Naive thymus-derived CD4-positive, alpha-beta T cell (primary cell): ENCODE measurements around the gene PIP4K2A. TPM values are rescaled to one million over a fixed set of nuclear protein-coding genes. Genes with fewer than 3 reads are reported as not detected.

Experiments
- ATAC-seq: fragments of 150-1000 bp; cut with Tn5 transposase; 2 replicates; pipeline ENCODE4 v1.10.0; 2021; ENCODE audit warnings: mild to moderate bottlenecking, moderate library complexity
- CTCF ChIA-PET: fragments of 350-600 bp; sonication (Branson Sonifier 250); formaldehyde crosslinking; loops from one replicate; lab custom pipeline; 2021; ENCODE audit warnings: antibody characterized with exemption; lab: Charles Lee
- POLR2A ChIA-PET: fragments of 350-600 bp; sonication (Branson Sonifier 250); formaldehyde crosslinking; loops from one replicate; lab custom pipeline; 2021; ENCODE audit warnings: antibody characterized with exemption, inconsistent platforms; lab: Charles Lee
- DNase-seq, 9 donors: peaks; one replicate each; pipeline versions ENCODE4 v3.0.0 to v3.0.0-alpha.2; 2020 to 2022; ENCODE audit warnings: mixed read lengths in 1 of 9
- H3K27ac ChIP-seq: one replicate; pipeline ENCODE4 v1.7.0; 2013; ENCODE audit warnings: mild to moderate bottlenecking, low read depth, low read length, moderate library complexity
- H3K27me3 ChIP-seq, 2 donors: one replicate each; pipeline ENCODE4 v1.7.0; 2013; ENCODE audit warnings: low read length in 2 of 2, mild to moderate bottlenecking in 2 of 2, moderate library complexity in 2 of 2; ENCODE audit not compliant: control insufficient read depth in 2 of 2, insufficient read depth in 2 of 2
- H3K36me3 ChIP-seq, 3 experiments: 1 replicate in 2 of 3; 2 replicates in 1 of 3; pipeline ENCODE4 v1.7.0; 2013; ENCODE audit warnings: low read length in 3 of 3, mild to moderate bottlenecking in 3 of 3, moderate library complexity in 1 of 3; ENCODE audit not compliant: insufficient read depth in 3 of 3, control insufficient read depth in 2 of 3
- H3K4me1 ChIP-seq, 2 donors: one replicate each; pipeline ENCODE4 v1.7.0; 2013; ENCODE audit warnings: low read length in 2 of 2, mild to moderate bottlenecking in 2 of 2, moderate library complexity in 1 of 2; ENCODE audit not compliant: control insufficient read depth in 2 of 2, insufficient read depth in 2 of 2
- H3K4me3 ChIP-seq: 2 replicates; pipeline ENCODE4 v1.7.0; 2013; ENCODE audit warnings: mild to moderate bottlenecking, low read length
- H3K9me3 ChIP-seq, 3 experiments: 1 replicate in 2 of 3; 2 replicates in 1 of 3; pipeline ENCODE4 v1.7.0; 2013; ENCODE audit warnings: low read length in 3 of 3; ENCODE audit not compliant: control insufficient read depth in 2 of 3
- H3K27ac Mint-ChIP-seq, 9 donors: one replicate each; pipeline ENCODE4 v1.8.0; 2020 to 2022; ENCODE audit warnings: mixed read lengths in 9 of 9, mild to moderate bottlenecking in 8 of 9, moderate library complexity in 5 of 9, inconsistent platforms in 2 of 9
- H3K27me3 Mint-ChIP-seq, 5 donors: one replicate each; pipeline ENCODE4 v1.8.0; 2021 to 2022; ENCODE audit warnings: mixed read lengths in 5 of 5, mild to moderate bottlenecking in 1 of 5
- H3K36me3 Mint-ChIP-seq, 5 donors: one replicate each; pipeline ENCODE4 v1.8.0; 2020 to 2022; ENCODE audit warnings: mixed read lengths in 5 of 5, mild to moderate bottlenecking in 3 of 5, inconsistent platforms in 1 of 5
- H3K4me1 Mint-ChIP-seq, 7 donors: one replicate each; pipeline ENCODE4 v1.8.0; 2020 to 2022; ENCODE audit warnings: mixed read lengths in 7 of 7, mild to moderate bottlenecking in 3 of 7, inconsistent platforms in 1 of 7
- H3K4me3 Mint-ChIP-seq, 10 donors: one replicate each; pipeline ENCODE4 v1.8.0; 2020 to 2022; ENCODE audit warnings: mild to moderate bottlenecking in 10 of 10, mixed read lengths in 10 of 10, moderate library complexity in 6 of 10, inconsistent platforms in 2 of 10
- H3K9me3 Mint-ChIP-seq, 11 donors: one replicate each; pipeline ENCODE4 v1.8.0; 2020 to 2022; ENCODE audit warnings: mixed read lengths in 11 of 11, mild to moderate bottlenecking in 4 of 11, inconsistent platforms in 1 of 11, moderate library complexity in 1 of 11
- intact Hi-C, 2 donors: fragments of 100-400 bp; cut with micrococcal nuclease; formaldehyde crosslinking; loops; one replicate each; pipeline ENCODE4 v1.15.1; 2023
- polyA plus RNA-seq, 2 donors: library from polyadenylated mRNA; unstranded; fragments of 300-500 nt; fragmentation: Illumina TruSeq; gene quantifications; one replicate each; pipeline ENCODE4 v1.2.3, GENCODE V29; 2021
- total RNA-seq, 6 experiments: library from RNA in 5 of 6; stranded (reverse) in 5 of 6; gene quantifications; 1 replicate in 5 of 6; 2 replicates in 1 of 6; pipeline ENCODE4 v1.2.3 and lab custom pipeline; 2021 to 2026

The PIP4K2A gene
- total and polyA plus RNA-seq, 7 experiments from 2014 or later = 40.9 to 152 (median 134) TPM

- CTCF ChIA-PET = interaction anchor here (0.6 to 1.2 kb wide), 6 partner anchors 9 to 359 kb away, joined by 3 to 4 read pairs (median 4); no protein-coding TSS in a partner anchor
- peak overlapping the region; percentile 37 for H3K27ac ChIP-seq
- POLR2A ChIA-PET = interaction anchor here (0.8 to 1.8 kb wide), 4 partner anchors 10 to 22 kb away, joined by 3 to 7 read pairs (median 4); no protein-coding TSS in a partner anchor
- Mint-ChIP-seq H3K27ac (peak overlapping the region in 8 of 9 donors; percentile 28 to 90 (median 80)), H3K4me1 (peaks cover 68 to 100% (median 97%) of the 10 kb centered on the region in 7 donors), H3K27me3 (no peaks in the 10 kb centered on the region), H3K4me3 (peak overlapping the region in 6 of 10 donors; percentile 4 to 66 (median 39)), H3K36me3 (peaks cover 0 to 9% (median 3%) of the 10 kb centered on the region in 5 donors), H3K9me3 (peaks cover 0 to 2% (median 0%) of the 10 kb centered on the region in 11 donors)
- H3K4me1 ChIP-seq = peaks cover 86 to 97% of the 10 kb centered on the region in 2 donors
- DNase-seq = no peak
- H3K27me3 ChIP-seq = no peaks in the 10 kb centered on the region
- intact Hi-C loops = no loop called here
- H3K9me3 ChIP-seq = no peaks in the 10 kb centered on the region
- ATAC-seq = no peak
- no peaks in the 10 kb centered on the region for H3K36me3 ChIP-seq
- H3K4me3 ChIP-seq = no peak overlapping the region
Observed at GRCh38 chr10:22626784-22627183, 87.6 kb downstream of the PIP4K2A start.

GRCh38 chr10:22625516-22626290, 88.7 kb downstream of the PIP4K2A start:
- H3K27ac Mint-ChIP-seq = peak overlapping the region; percentile 18 to 90 (median 82)
- H3K27me3 ChIP-seq = no peaks in the 10 kb centered on the region
- POLR2A ChIA-PET = interaction anchor here (0.8 to 1.7 kb wide), 6 partner anchors 9 to 23 kb away, joined by 3 to 5 read pairs (median 4); no protein-coding TSS in a partner anchor
- intact Hi-C loops = no loop called here
- H3K4me1 ChIP-seq = peaks cover 87 to 97% of the 10 kb centered on the region in 2 donors
- ATAC-seq (no peak), DNase-seq (no peak)
- no peak overlapping the region for H3K27ac ChIP-seq
- H3K9me3 Mint-ChIP-seq = peaks cover 0 to under 1% (median 0%) of the 10 kb centered on the region in 11 donors
- no peak overlapping the region for H3K4me3 ChIP-seq
- H3K4me3 Mint-ChIP-seq = peak overlapping the region in 7 of 10 donors; percentile 15 to 71 (median 56)
- H3K36me3 Mint-ChIP-seq = peaks cover 0 to 8% (median 4%) of the 10 kb centered on the region in 5 donors
- peaks cover 66 to 100% (median 97%) of the 10 kb centered on the region in 7 donors for H3K4me1 Mint-ChIP-seq
- no peaks in the 10 kb centered on the region for H3K9me3 ChIP-seq
- no peaks in the 10 kb centered on the region for H3K36me3 ChIP-seq
- no peaks in the 10 kb centered on the region for H3K27me3 Mint-ChIP-seq
- CTCF ChIA-PET = interaction anchor here (0.6 to 1.4 kb wide), 5 partner anchors 8 to 77 kb away, joined by 3 to 5 read pairs (median 4); no protein-coding TSS in a partner anchor

- Mint-ChIP-seq H3K27ac (peak overlapping the region; percentile 20 to 90 (median 80)), H3K9me3 (no peaks in the 10 kb centered on the region), H3K27me3 (no peaks in the 10 kb centered on the region), H3K4me1 (peaks cover 67 to 100% (median 97%) of the 10 kb centered on the region in 7 donors), H3K36me3 (peaks cover 0 to 8% (median 4%) of the 10 kb centered on the region in 5 donors), H3K4me3 (peak overlapping the region in 9 of 10 donors; percentile 36 to 85 (median 63))
- H3K4me3 ChIP-seq = peak overlapping the region; percentile 22
- ChIA-PET CTCF (interaction anchor here (0.6 to 1.4 kb wide), 5 partner anchors 8 to 30 kb away, joined by 3 to 6 read pairs (median 4); no protein-coding TSS in a partner anchor), POLR2A (interaction anchor here (0.6 to 1.7 kb wide), 7 partner anchors 8 to 309 kb away, joined by 3 to 8 read pairs (median 5); no protein-coding TSS in a partner anchor)
- no peaks in the 10 kb centered on the region for H3K27me3 ChIP-seq
- intact Hi-C loops = loop anchor here (1.0 kb wide), 3 partner anchors 8 to 58 kb away; no protein-coding TSS in a partner anchor
- H3K36me3 ChIP-seq = no peaks in the 10 kb centered on the region
- DNase-seq (peak in 4 of 9 donors; percentile 32 to 46 (median 32)), ATAC-seq (peak; percentile 76)
- H3K27ac ChIP-seq = no peak overlapping the region
- H3K9me3 ChIP-seq = no peaks in the 10 kb centered on the region
- H3K4me1 ChIP-seq = peaks cover 82 to 100% of the 10 kb centered on the region in 2 donors
Observed at GRCh38 chr10:22624287-22624738, 90.1 kb downstream of the PIP4K2A start.

- Histone ChIP-seq H3K27me3 (no peaks in the 10 kb centered on the region), H3K4me3 (peak overlapping the region; percentile 22), H3K4me1 (peaks cover 77 to 100% of the 10 kb centered on the region in 2 donors), H3K27ac (no peak overlapping the region), H3K36me3 (no peaks in the 10 kb centered on the region), H3K9me3 (no peaks in the 10 kb centered on the region)
- intact Hi-C loops = loop anchor here (1.0 kb wide), 3 partner anchors 7 to 59 kb away; no protein-coding TSS in a partner anchor
- CTCF ChIA-PET = interaction anchor here (0.9 to 1.4 kb wide), 4 partner anchors 9 to 38 kb away, joined by 3 to 6 read pairs (median 4); no protein-coding TSS in a partner anchor
- Mint-ChIP-seq H3K36me3 (peaks cover 0 to 8% (median 4%) of the 10 kb centered on the region in 5 donors), H3K9me3 (no peaks in the 10 kb centered on the region), H3K27me3 (no peaks in the 10 kb centered on the region), H3K4me3 (peak overlapping the region; percentile 36 to 85 (median 62)), H3K27ac (peak overlapping the region; percentile 20 to 90 (median 80)), H3K4me1 (peaks cover 65 to 100% (median 96%) of the 10 kb centered on the region in 7 donors)
- POLR2A ChIA-PET = interaction anchor here (0.6 to 1.6 kb wide), 10 partner anchors 9 to 308 kb away, joined by 3 to 8 read pairs (median 4); partner anchors contain the start of gene PIP4K2A
- ATAC-seq = peak; percentile 27
- no peak for DNase-seq
Observed at GRCh38 chr10:22623633-22624253, 90.6 kb downstream of the PIP4K2A start.

- Histone ChIP-seq H3K27ac (no peak overlapping the region), H3K4me3 (no peak overlapping the region), H3K36me3 (no peaks in the 10 kb centered on the region), H3K9me3 (no peaks in the 10 kb centered on the region), H3K27me3 (no peaks in the 10 kb centered on the region), H3K4me1 (peaks cover 78 to 100% of the 10 kb centered on the region in 2 donors)
- CTCF ChIA-PET = interaction anchor here (1.8 kb wide), 1 partner anchor 33 kb away, joined by 6 read pairs; no protein-coding TSS in a partner anchor
- peak overlapping the region in 4 of 10 donors; percentile 6 to 71 (median 54) for H3K4me3 Mint-ChIP-seq
- H3K27me3 Mint-ChIP-seq = no peaks in the 10 kb centered on the region
- H3K4me1 Mint-ChIP-seq = peaks cover 74 to 100% (median 96%) of the 10 kb centered on the region in 7 donors
- DNase-seq (no peak), ATAC-seq (no peak)
- intact Hi-C loops = no loop called here
- POLR2A ChIA-PET = interaction anchor here (0.7 to 1.5 kb wide), 4 partner anchors 14 to 91 kb away, joined by 3 to 5 read pairs (median 4); partner anchors contain the start of gene PIP4K2A
- H3K27ac Mint-ChIP-seq = peak overlapping the region in 5 of 9 donors; percentile 52 to 90 (median 68)
- no peaks in the 10 kb centered on the region for H3K9me3 Mint-ChIP-seq
- peaks cover 0 to 8% (median 4%) of the 10 kb centered on the region in 5 donors for H3K36me3 Mint-ChIP-seq
Observed at GRCh38 chr10:22622242-22622806, 92.1 kb downstream of the PIP4K2A start.
